Activated naive CD8-positive, alpha-beta T cell (primary cell): Measurements from ENCODE around the gene CABLES2.

Experiments used
- H3K27ac Mint-ChIP-seq: one replicate; pipeline ENCODE4 v1.8.0; 2021; ENCODE audit warnings: mixed read lengths
- H3K27me3 Mint-ChIP-seq: one replicate; pipeline ENCODE4 v1.8.0; 2021; ENCODE audit warnings: mixed read lengths
- H3K36me3 Mint-ChIP-seq: one replicate; pipeline ENCODE4 v1.8.0; 2021; ENCODE audit warnings: mixed read lengths
- H3K4me1 Mint-ChIP-seq: one replicate; pipeline ENCODE4 v1.8.0; 2021; ENCODE audit warnings: low read depth, mixed read lengths
- H3K4me3 Mint-ChIP-seq: one replicate; pipeline ENCODE4 v1.8.0; 2021; ENCODE audit warnings: mild to moderate bottlenecking, mixed read lengths
- H3K9me3 Mint-ChIP-seq: one replicate; pipeline ENCODE4 v1.8.0; 2021; ENCODE audit warnings: low read depth, mixed read lengths

CABLES2 gene

DNA sequence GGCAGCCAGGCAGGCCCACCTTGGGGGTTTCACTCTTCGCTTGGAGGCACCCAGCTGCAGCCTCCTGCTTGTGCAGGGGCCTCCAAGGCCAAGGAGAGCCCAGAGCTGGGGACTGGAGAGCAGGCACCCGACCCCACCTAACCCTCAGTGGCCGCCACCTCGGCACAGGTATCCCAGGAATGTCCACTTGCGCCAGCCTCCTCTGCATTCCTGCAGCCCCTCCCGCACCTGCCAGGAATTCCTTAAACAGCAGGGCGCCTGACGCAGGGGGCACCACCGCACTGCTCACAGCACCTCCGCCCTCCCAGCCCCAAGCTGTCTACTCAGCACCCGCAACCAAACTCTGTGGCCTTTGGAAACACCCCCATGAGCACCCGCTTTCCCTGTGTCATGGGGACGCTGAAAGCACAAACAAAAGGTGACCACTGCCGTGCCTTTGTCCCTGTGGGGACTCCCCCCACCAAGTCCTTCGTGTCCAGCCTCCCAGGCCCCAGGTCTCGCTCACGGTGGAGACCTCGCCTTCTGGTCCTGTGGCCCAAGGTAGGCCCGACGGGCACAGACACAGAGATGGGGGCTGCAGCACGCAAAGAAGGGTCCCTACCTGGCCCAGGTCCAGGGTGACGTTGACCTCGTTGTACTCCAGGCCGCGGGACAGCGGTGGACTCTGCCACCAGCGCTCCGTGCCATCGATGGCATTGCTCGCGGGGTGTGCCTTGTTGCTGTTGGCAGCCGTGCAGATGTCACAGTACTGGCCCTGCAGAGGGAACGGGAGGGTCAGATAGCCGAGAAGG lies 45.1 kb downstream of the CABLES2 start:
- Mint-ChIP-seq H3K36me3 (no peaks in the 10 kb centered on the region), H3K9me3 (no peaks in the 10 kb centered on the region), H3K27me3 (no peaks in the 10 kb centered on the region), H3K4me1 (no peaks in the 10 kb centered on the region), H3K27ac (no peak overlapping the region), H3K4me3 (no peak overlapping the region)

DNA sequence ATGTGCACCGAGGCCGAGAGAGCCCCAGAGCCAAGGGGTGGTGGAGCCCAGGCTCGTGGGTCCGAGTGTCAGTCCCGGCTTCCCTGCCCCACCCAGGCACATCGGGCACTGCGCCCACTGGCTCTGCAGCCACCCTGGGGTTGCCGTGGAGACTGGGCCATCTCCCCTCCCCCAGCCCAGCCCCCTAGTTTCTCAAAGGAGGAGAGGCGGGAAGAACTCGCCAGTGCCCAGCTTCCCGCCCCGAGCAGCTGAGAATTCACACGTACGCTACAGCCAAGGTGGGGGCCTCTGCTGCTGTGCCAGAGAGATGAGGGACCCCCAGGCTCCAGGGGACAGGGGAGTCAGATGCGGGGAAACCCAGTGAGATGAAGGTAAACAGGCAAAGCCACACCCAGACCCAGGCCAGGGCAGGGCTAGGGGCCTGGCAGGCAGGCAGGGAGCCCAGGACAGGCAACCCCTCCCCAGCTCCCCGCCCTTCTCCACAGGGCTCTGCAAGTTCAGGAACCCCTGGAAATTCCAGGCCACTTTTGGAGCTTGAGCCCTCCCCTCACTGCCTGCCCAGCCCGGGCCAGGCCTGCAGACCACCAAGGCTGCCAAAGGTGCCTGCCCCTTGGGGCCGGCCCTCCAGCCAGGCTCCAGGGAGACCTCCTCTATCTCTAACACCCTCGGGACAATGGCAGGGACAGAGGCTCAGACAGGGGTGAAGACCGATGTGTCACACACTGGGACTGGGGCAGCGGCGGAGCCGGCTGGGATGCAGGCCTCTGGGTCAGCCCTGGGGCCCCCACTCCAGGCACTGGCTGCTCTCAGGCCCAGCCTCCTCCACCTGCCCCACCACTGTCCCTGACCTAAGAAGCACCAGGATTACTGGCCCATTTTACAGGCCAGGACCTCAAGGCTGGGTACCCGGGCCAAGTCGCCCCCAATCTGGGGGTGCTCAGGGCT lies 46.0 kb downstream of the CABLES2 start:
- no peak overlapping the region for H3K27ac Mint-ChIP-seq
- no peaks in the 10 kb centered on the region for H3K36me3 Mint-ChIP-seq
- H3K4me1 Mint-ChIP-seq = no peaks in the 10 kb centered on the region
- H3K27me3 Mint-ChIP-seq = no peaks in the 10 kb centered on the region
- no peaks in the 10 kb centered on the region for H3K9me3 Mint-ChIP-seq
- no peak overlapping the region for H3K4me3 Mint-ChIP-seq

DNA sequence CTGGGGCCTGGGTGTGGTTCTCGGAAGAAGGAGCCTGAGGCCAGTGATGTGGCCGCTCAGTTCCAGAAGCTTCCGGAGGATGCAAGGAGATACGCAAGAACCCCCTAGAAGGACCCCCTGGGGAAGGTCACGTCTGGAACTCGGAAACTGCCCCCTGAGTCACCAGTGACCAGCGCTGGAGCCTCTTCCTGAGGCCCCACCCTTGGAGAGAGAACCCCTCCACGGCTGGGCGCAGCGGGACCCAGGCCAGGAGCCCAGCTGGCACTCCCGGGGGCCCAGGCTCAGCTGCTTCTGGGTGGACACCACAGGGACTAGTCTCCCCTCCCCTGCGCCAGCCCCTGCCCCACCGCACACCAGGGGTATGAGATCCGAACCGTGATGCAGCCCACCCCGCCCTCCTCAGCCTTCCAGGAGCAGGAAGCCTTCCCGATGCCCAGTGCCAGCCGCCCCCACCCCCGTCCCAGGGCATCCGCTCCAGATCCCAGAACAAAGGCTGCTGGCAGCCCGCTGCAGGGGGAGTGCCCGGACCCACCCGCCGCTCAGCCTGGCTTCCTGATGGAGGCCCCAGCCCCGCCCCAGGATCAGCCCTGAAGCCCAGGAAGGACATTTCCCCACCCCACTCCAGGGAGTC lies 47.5 kb downstream of the CABLES2 start:
- no peak overlapping the region for H3K4me3 Mint-ChIP-seq
- H3K9me3 Mint-ChIP-seq = no peaks in the 10 kb centered on the region
- no peaks in the 10 kb centered on the region for H3K4me1 Mint-ChIP-seq
- no peak overlapping the region for H3K27ac Mint-ChIP-seq
- no peaks in the 10 kb centered on the region for H3K27me3 Mint-ChIP-seq
- no peaks in the 10 kb centered on the region for H3K36me3 Mint-ChIP-seq

DNA sequence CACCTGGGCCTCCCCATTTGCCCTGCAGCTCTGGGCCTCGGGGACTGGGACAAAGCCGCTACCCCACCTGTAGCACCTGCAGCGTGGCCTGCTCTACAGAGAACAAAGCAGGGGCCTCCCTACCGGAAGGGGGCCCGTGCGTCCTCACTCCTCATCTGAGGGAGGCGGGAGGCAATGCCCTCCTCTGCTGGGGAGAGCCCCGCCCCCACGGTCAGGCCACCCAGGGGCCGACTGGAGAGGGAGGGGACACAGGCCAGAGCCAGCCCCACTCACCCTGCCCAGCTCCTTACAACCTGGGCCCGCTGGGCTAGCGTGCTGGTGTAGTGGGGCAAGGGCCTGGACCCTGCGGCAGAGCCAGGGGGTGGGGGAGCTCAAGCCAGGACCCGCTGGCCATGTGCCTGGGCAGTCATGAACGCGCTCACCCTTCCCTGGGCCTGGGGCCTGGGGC lies 48.0 kb downstream of the CABLES2 start:
- no peak overlapping the region for H3K4me3 Mint-ChIP-seq
- H3K27me3 Mint-ChIP-seq = no peaks in the 10 kb centered on the region
- no peaks in the 10 kb centered on the region for H3K4me1 Mint-ChIP-seq
- no peaks in the 10 kb centered on the region for H3K9me3 Mint-ChIP-seq
- no peaks in the 10 kb centered on the region for H3K36me3 Mint-ChIP-seq
- no peak overlapping the region for H3K27ac Mint-ChIP-seq

DNA sequence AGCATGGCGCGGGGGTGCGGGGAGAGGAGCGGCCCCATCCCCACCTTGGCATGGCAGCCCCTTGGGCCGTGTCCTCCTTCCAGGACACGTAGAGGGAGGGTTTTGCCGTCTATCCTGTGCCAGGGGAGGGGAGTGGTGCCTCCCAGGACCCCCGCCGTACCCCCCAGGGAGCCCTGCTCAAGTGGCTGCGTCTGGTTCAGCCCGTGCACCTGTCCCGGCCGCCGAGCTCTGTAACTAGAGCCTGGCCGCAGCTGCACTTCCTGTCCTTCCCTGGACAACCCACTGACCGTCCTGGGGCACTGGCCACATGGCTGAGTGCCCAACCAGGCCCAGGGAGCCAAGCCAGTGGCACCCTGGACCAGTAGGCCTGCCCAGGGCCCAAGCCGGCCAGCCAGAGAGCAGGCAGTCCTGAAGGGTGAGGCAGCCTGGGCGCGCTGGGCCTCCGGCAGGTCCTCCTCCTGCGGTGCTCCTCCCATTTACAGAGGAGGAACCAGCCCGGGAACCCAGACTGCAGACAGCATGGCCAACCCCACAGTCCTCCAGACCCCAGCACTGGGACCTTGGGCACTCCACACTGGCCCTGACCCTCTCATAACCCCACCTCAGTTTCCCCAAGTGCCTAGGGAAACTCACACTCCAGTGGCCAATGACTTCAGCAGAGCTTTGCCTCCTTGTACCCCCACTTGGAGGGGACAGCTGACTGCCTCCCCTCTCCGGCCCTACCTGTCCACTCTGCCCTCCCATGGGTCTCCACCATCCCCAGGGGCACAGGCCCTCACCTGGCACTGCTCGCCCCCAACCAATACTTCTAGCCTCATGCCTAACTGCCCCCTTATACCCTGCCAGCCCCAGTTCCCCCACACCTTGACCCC lies 48.7 kb downstream of the CABLES2 start:
- Mint-ChIP-seq H3K36me3 (no peaks in the 10 kb centered on the region), H3K9me3 (no peaks in the 10 kb centered on the region), H3K27ac (no peak overlapping the region), H3K27me3 (no peaks in the 10 kb centered on the region), H3K4me1 (no peaks in the 10 kb centered on the region), H3K4me3 (no peak overlapping the region)

DNA sequence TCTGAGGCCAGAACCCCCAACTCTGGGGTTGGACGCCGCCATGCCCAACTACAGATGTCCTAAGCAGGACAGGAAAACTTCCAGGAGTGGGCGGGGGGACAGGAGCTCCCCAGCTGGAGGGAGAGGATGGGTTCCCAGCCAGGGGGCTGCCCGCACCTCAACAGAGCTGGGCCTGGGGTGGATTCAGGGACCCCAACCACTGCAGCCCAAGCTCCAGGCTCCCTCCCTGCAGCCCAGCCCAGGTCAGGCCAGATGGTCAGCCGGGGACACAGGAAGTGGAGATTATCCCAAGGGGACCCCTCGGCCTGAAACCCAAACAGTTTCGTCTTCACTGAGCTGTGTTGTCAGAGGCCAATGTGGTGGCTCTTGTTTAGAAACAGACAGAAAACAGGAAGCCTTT lies 49.4 kb downstream of the CABLES2 start:
- Mint-ChIP-seq H3K27ac (no peak overlapping the region), H3K4me1 (no peaks in the 10 kb centered on the region), H3K27me3 (no peaks in the 10 kb centered on the region), H3K36me3 (no peaks in the 10 kb centered on the region), H3K4me3 (no peak overlapping the region), H3K9me3 (no peaks in the 10 kb centered on the region)

DNA sequence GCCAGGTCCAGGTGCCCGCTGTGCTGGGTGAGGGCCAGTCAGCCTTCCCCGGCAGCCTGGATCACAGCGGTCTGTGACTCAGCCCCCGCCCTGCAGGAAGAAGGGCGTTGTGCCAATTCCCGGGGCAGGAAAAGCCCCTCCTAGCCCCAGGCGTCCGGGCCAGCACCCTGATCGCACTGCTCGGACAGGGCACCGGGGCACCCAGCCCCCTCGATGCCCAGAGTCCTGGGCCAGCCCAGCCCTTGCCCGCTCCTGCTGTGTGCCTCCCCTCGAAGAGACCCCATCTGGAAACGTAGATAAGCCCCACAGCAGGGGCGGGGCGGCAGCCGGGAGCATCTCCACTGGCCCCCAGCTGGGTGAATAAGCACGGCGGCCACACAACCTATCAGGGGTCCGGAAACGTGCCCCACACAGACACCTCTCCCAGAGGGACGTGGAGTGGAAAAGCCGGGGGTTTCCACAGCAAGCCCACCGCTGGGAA lies 49.9 kb downstream of the CABLES2 start:
- H3K27me3 Mint-ChIP-seq = no peaks in the 10 kb centered on the region
- H3K9me3 Mint-ChIP-seq = no peaks in the 10 kb centered on the region
- H3K4me1 Mint-ChIP-seq = no peaks in the 10 kb centered on the region
- no peaks in the 10 kb centered on the region for H3K36me3 Mint-ChIP-seq
- H3K27ac Mint-ChIP-seq = no peak overlapping the region
- H3K4me3 Mint-ChIP-seq = no peak overlapping the region

DNA sequence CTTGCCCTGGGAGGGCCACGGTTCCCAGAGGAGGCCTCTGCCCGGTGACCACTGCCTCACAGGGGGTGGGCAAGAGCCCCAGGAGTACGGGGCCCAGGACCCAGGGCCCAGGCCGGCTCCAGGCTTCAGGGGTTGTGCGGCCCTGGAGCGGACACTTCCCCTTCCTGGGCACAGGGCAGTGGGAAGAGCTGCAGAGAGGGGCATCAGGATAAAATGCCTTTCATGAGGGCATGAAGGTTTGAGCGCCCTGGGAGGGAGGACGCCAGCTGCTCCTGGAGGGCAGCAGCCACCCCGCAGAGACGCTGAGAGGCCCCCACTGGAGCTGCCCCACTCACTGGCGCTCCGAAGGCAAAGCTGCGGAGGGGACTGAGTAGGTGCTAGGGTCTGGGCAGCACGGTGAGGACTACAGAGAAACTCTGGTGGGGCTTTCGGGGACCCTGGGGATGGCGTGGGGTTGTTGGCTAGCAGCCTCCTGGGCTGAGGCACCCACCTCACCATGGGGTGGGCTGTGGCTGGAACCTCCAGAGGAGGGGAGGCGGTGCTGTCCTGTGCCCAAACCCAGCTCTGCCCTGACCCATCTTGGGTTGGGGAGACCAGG lies 50.4 kb downstream of the CABLES2 start:
- no peaks in the 10 kb centered on the region for H3K27me3 Mint-ChIP-seq
- no peaks in the 10 kb centered on the region for H3K4me1 Mint-ChIP-seq
- H3K27ac Mint-ChIP-seq = no peak overlapping the region
- H3K4me3 Mint-ChIP-seq = no peak overlapping the region
- no peaks in the 10 kb centered on the region for H3K36me3 Mint-ChIP-seq
- H3K9me3 Mint-ChIP-seq = no peaks in the 10 kb centered on the region

DNA sequence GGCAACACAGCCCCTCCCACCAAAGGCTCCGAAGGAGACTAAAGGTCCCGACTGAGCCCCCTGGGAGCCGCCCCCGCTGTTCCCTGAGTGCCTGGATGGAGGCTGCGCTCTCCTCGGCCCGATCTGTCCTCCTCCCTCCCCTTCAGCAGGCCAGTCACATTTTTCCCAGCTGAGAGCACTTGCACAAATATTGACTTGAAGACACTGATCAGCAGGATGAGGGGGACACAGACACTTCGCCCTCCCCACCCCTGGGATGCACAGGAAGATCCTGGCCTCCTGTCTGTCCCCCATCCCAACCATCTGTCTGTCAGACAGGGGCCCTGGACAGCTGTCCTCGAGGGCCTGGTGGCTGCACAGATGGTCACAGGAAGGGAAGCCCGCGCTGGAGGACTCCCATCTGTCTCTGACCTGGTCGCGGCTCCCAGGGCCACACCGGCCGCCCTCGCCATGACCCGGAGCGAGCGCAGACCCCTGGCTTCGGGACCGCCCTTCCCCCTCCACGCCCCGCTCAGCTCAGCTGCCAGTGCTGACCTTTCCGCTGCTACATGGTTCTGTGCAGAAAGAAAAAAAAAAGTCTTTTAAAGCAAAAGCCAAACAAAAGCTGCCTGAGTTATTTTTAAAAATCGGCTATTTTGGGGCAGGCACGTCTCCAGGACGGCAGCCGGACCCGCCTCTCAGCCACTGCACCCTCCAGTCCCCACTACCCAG lies 51.1 kb downstream of the CABLES2 start:
- Mint-ChIP-seq H3K27me3 (no peaks in the 10 kb centered on the region), H3K27ac (no peak overlapping the region), H3K36me3 (no peaks in the 10 kb centered on the region), H3K4me3 (no peak overlapping the region), H3K9me3 (no peaks in the 10 kb centered on the region), H3K4me1 (no peaks in the 10 kb centered on the region)

DNA sequence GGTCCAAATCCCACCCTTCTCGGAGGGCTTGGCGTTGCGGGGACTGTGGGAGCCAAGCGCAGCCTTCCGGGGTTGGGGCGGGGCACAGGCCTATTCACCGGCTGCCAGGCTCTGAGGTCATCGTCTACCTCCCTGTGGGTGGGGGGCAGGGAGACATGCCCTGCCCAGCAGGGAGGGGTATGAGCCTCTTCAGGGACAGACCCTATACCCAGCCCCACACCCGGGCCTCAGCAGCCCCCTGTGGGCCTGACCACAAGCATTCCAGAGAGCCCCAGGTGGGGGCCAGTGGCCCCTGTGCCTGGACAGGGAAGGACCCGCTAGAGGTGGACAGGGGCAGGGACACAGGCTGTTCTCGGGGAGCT lies 51.6 kb downstream of the CABLES2 start:
- H3K9me3 Mint-ChIP-seq = no peaks in the 10 kb centered on the region
- no peaks in the 10 kb centered on the region for H3K27me3 Mint-ChIP-seq
- no peak overlapping the region for H3K27ac Mint-ChIP-seq
- H3K36me3 Mint-ChIP-seq = no peaks in the 10 kb centered on the region
- H3K4me3 Mint-ChIP-seq = no peak overlapping the region
- H3K4me1 Mint-ChIP-seq = no peaks in the 10 kb centered on the region

DNA sequence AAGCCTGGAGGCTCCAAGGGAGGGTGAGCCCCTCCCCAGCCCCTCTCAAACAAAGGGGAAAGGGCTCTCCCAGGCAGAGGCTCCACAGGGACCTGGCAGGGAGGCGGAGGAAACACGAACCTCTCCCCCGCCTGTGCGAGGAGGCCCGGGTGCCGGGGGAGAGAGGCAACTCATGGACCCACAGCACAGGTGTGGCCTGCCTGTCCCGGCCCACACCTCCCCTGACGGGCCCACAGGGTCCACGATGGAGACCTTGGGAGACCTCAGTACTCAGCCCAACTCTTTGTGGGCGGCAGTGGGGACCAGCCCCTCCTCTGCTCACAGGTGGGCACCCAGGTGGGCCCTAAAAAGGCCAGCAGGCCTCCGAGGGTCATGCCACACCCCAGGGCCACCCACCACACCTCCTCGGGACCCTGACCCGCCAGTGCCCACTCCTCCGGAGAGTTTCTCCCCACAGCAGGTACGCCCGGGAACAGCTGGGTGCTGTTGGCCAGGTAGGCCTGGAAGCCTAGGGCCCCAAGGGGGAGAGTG lies 52.2 kb downstream of the CABLES2 start:
- H3K27me3 Mint-ChIP-seq = no peaks in the 10 kb centered on the region
- H3K4me3 Mint-ChIP-seq = no peak overlapping the region
- no peaks in the 10 kb centered on the region for H3K4me1 Mint-ChIP-seq
- H3K9me3 Mint-ChIP-seq = no peaks in the 10 kb centered on the region
- no peaks in the 10 kb centered on the region for H3K36me3 Mint-ChIP-seq
- no peak overlapping the region for H3K27ac Mint-ChIP-seq

DNA sequence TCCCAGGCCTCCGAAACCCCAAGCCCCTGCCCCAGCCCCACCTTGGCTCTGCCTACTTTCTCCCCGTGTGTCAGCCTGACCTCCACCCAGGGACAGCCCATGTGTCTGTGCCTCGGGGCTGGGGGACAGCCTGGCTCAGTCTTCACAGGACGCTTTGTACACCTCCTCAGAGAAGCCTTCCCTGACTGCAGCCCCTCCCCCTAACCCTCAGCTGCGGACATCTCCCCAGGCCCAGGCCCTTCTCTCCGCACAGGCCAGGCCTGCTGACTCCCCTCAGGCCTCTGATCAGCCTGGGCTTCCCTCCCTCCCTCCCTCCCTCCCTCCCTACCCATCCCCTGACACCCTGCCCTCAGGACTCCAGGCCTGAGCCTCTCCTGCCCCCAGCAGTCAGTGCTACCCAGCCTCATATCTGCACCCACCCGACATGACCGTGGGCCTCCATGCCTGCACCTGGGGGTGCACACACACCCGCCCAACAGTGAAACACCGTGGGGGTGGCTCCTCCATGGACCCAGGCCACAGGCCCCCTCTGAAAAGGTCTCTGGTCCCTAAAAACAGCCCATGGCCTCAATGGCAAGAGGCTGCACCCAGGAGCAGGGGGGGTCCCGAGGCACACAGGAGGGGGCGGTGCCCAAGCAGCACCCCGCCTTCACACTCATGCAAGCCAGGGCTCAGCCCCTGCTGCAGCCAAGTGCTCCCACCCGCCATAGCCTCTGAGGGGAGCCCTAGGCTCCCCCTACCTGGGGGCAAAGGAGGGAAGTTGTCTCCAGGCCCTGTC lies 52.9 kb downstream of the CABLES2 start:
- no peak overlapping the region for H3K27ac Mint-ChIP-seq
- H3K36me3 Mint-ChIP-seq = no peaks in the 10 kb centered on the region
- no peaks in the 10 kb centered on the region for H3K9me3 Mint-ChIP-seq
- no peaks in the 10 kb centered on the region for H3K27me3 Mint-ChIP-seq
- H3K4me3 Mint-ChIP-seq = no peak overlapping the region
- H3K4me1 Mint-ChIP-seq = no peaks in the 10 kb centered on the region
